HepG2 (cell line): Measurements from ENCODE around the gene ADGRL3. TPM values are rescaled to one million over a fixed set of nuclear protein-coding genes. Genes with fewer than 3 reads are reported as not detected.

ENCODE experiments used
- ATAC-seq: fragments of 200-7000 bp; cut with Tn5 transposase; 3 replicates; pipeline ENCODE4 v1.9.1; 2020; ENCODE audit warnings: mild to moderate bottlenecking, moderate library complexity
- BruUV-seq: library from RNA; stranded (reverse); fragments of 400-500 nt; replicated peaks from 2 replicates; lab custom pipeline; 2021; lab: Mats Ljungman, UMichigan
- CTCF ChIA-PET: fragments of 300-600 bp; formaldehyde crosslinking; extraction: SDS; loops from one replicate; lab custom pipeline; 2021; ENCODE audit warnings: low total read pairs, inconsistent platforms, low intra/inter-chr PET ratio; lab: Yijun Ruan, JAX
- POLR2A ChIA-PET: fragments of 350-600 bp; sonication (Branson Sonifier 250); formaldehyde crosslinking; loops from one replicate; lab custom pipeline; 2020; ENCODE audit warnings: antibody characterized with exemption, inconsistent platforms; lab: Yijun Ruan, JAX
- DNase-seq: peaks from one replicate; pipeline ENCODE4 v3.0.0-alpha.2; 2015; ENCODE audit warnings: low spot score
- FAIRE-seq: peaks from 3 replicates; lab custom pipeline; 2011; peaks lifted over from hg19 to GRCh38; lab: Jason Lieb, UNC
- H2AFZ ChIP-seq: one replicate; pipeline ENCODE4 v1.6.1; 2011; ENCODE audit warnings: low read length, inconsistent platforms
- H3K27ac ChIP-seq: fragments of 300-600 bp; 3 replicates; pipeline ENCODE4 v1.8.0; 2011; ENCODE audit warnings: mixed run types, mild to moderate bottlenecking, mixed read lengths, low read length, inconsistent platforms; ENCODE audit not compliant: insufficient read depth; ENCODE audit errors: extremely low read length
- H3K27me3 ChIP-seq, 2 experiments: fragments of 200-600 bp in 1 of 2; 2 replicates in 1 of 2; 3 replicates in 1 of 2; pipeline versions ENCODE4 v1.6.0 to v1.8.0; 2011; ENCODE audit warnings: low read length in 2 of 2, mild to moderate bottlenecking in 2 of 2, moderate library complexity in 2 of 2, inconsistent platforms in 1 of 2; ENCODE audit not compliant: insufficient read depth in 2 of 2, control insufficient read depth in 1 of 2
- H3K36me3 ChIP-seq, 2 experiments: fragments of 200-600 bp in 1 of 2; replicated peaks in 1 of 2; 2 replicates in 1 of 2; 3 replicates in 1 of 2; pipeline versions ENCODE4 v1.5.1 to v1.8.0; 2011; ENCODE audit warnings: low read length in 2 of 2, inconsistent platforms in 1 of 2; ENCODE audit not compliant: insufficient read depth in 2 of 2, control insufficient read depth in 1 of 2
- H3K4me1 ChIP-seq: 2 replicates; pipeline ENCODE4 v1.5.1; 2012; ENCODE audit warnings: low read length, inconsistent platforms; ENCODE audit not compliant: insufficient read depth
- H3K4me2 ChIP-seq: 2 replicates; pipeline ENCODE4 v1.6.0; 2011; ENCODE audit warnings: low read depth, low read length, inconsistent platforms
- H3K4me3 ChIP-seq, 3 experiments: fragments of 200-600 bp in 1 of 3; sonication (generic), shearing (Covaris generic) in 1 of 3; replicated peaks in 1 of 3; 2 replicates each; pipeline ENCODE4 v1.5.1; 2011 to 2016; ENCODE audit warnings: low read length in 3 of 3, inconsistent platforms in 2 of 3, low read depth in 2 of 3, mild to moderate bottlenecking in 2 of 3, control low read depth in 1 of 3, mixed read lengths in 1 of 3; ENCODE audit not compliant: insufficient read depth in 1 of 3
- H3K79me2 ChIP-seq: one replicate; pipeline ENCODE4 v1.6.1; 2011; ENCODE audit warnings: low read length, inconsistent platforms; ENCODE audit not compliant: insufficient read depth
- H3K9ac ChIP-seq: 2 replicates; pipeline ENCODE4 v1.6.0; 2011; ENCODE audit warnings: mild to moderate bottlenecking, low read depth, low read length, inconsistent platforms; ENCODE audit not compliant: insufficient read depth
- H3K9me3 ChIP-seq: 2 replicates; pipeline ENCODE4 v1.5.1; 2012; ENCODE audit warnings: mild to moderate bottlenecking, low read length
- H4K20me1 ChIP-seq: 2 replicates; pipeline ENCODE4 v1.6.0; 2011; ENCODE audit warnings: inconsistent platforms, mild to moderate bottlenecking, low read length, moderate library complexity; ENCODE audit not compliant: insufficient read depth
- E2F5 ChIP-seq: sonication (generic); formaldehyde crosslinking; conservative IDR thresholded peaks from 2 replicates; pipeline ENCODE4 v1.4.0; 2020; ENCODE audit warnings: missing genetic modification reagents
- GABPA ChIP-seq, 2 experiments: IDR thresholded peaks; 2 replicates each; pipeline ENCODE4 v1.6.1; 2011 to 2016; ENCODE audit warnings: low read depth in 2 of 2, low read length in 1 of 2, missing biosample characterization in 1 of 2, missing genetic modification characterization in 1 of 2
- NFYB ChIP-seq: sonication (generic); formaldehyde crosslinking; IDR thresholded peaks from 2 replicates; pipeline ENCODE4 v1.4.0; 2020; ENCODE audit warnings: missing genetic modification reagents
- ZNF142 ChIP-seq: sonication (generic); formaldehyde crosslinking; IDR thresholded peaks from 2 replicates; pipeline ENCODE4 v1.4.0; 2020; ENCODE audit warnings: missing genetic modification reagents
- ZNF350 ChIP-seq: sonication (generic); formaldehyde crosslinking; IDR thresholded peaks from 2 replicates; pipeline ENCODE4 v1.4.0; 2020; ENCODE audit warnings: mild to moderate bottlenecking, low read depth, missing genetic modification reagents, borderline replicate concordance
- ZNF616 ChIP-seq: sonication (generic); formaldehyde crosslinking; IDR thresholded peaks from 2 replicates; pipeline ENCODE4 v1.5.0; 2020; ENCODE audit warnings: low read depth, mild to moderate bottlenecking, missing genetic modification reagents
- WGBS: methylation state at CpG from one replicate; pipeline ENCODE4 v1.1.6; 2017; ENCODE audit warnings: low lambda C conversion rate; 5-methylcytosine and 5-hydroxymethylcytosine counted together
- in situ Hi-C: cut with HindIII; loops from 2 replicates; pipeline ENCODE4 v1.10.0; 2017; ENCODE audit warnings: low pct_unique_long_range_greater_than_20kb; ENCODE audit not compliant: extremely low pct_ligation_motif_present
- intact Hi-C: fragments of 100-400 bp; cut with micrococcal nuclease; formaldehyde crosslinking; loops from one replicate; pipeline ENCODE4 v1.10.0; 2022; ENCODE audit not compliant: unreplicated experiment
- polyA plus RNA-seq, 8 experiments: library from polyadenylated mRNA; depleted of rRNA in 3 of 8; stranded (reverse) in 7 of 8; unstranded in 1 of 8; fragments of >200 nt; fragmentation: Illumina TruSeq in 4 of 8; extraction: Trizol in 4 of 8; gene quantifications; 2 replicates each; pipeline versions ENCODE4 v1.2.1 to v1.2.3, GENCODE V29; 2011 to 2016; ENCODE audit warnings: low read depth in 4 of 8, missing spikeins in 1 of 8, mixed read lengths in 1 of 8; ENCODE audit not compliant: insufficient read depth in 1 of 8
- total RNA-seq, 5 experiments: library from RNA; depleted of rRNA; stranded (reverse); fragments of >200 nt; fragmentation: Illumina TruSeq; extraction: Trizol; gene quantifications; 2 replicates each; pipeline ENCODE4 v1.2.3, GENCODE V29; 2016; ENCODE audit warnings: low read depth in 1 of 5

The ADGRL3 gene
- total and polyA plus RNA-seq, 2 of the 13 experiments (the other 11 are each of a cell fraction or from before 2014, with no cell fraction given): 0.04 to 0.05 TPM

DNA sequence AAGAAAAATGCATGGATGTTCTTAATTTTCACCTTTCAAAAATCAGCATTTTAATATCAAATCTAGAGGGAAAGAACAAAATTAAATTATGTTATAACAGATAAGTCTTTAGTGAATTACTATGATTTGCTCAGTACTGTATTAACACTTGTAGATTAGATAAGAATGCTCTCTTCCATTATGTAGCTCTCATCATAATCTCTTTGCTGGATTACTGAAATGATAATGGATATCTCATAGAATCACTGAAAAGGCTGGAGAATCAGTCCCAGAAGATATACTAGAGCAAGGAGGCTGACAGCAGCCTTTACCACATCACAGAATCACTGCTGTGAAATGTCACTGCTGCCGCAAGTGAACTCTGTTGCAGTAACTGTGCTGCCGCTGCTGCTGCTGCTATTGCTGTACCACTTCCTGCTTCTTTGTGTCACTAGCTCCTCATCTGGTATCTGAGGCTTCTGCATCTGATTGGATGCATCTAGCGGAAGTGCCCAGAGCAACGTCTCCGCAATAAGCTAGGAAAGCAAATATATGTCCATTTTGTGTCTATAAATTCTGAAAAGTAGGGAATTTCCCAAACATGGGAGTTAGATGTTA, 738.2 kb downstream of the ADGRL3 start:
- 52% methylated on average over 5 of the region's 5 CpGs for WGBS
- no peaks in the 10 kb centered on the region for H3K79me2 ChIP-seq
- no peak for DNase-seq
- H3K27ac ChIP-seq: no peak overlapping the region
- no peak for TF ChIP-seq E2F5 (CRISPR knock-in tag)
- no peak for TF ChIP-seq GABPA (IDR thresholded peaks at IDR 0.05; ENCODE audit: low read depth, low read length)
- TF ChIP-seq GABPA (CRISPR knock-in tag; IDR thresholded peaks at IDR 0.05; ENCODE audit: low read depth): peak; percentile 37; the same call in 1 of the 2 replicates
- peak; percentile 53 for TF ChIP-seq NFYB (CRISPR knock-in tag)
- no peak for TF ChIP-seq ZNF616 (CRISPR knock-in tag)
- TF ChIP-seq ZNF350 (CRISPR knock-in tag): no peak
- no peak for TF ChIP-seq ZNF142 (CRISPR knock-in tag)
- no peaks in the 10 kb centered on the region for H3K36me3 ChIP-seq
- FAIRE-seq: no peak
- H3K4me2 ChIP-seq: no peak overlapping the region
- H3K9me3 ChIP-seq: no peaks in the 10 kb centered on the region
- POLR2A ChIA-PET: no interaction called here
- no TSS peak for BruUV-seq
- H3K4me1 ChIP-seq: no peaks in the 10 kb centered on the region
- no peak overlapping the region for H3K9ac ChIP-seq
- CTCF ChIA-PET: no interaction called here
- in situ Hi-C loops (no loop called here), intact Hi-C loops (no loop called here)
- no peaks in the 10 kb centered on the region for H4K20me1 ChIP-seq
- no peaks in the 10 kb centered on the region for H3K27me3 ChIP-seq
- no peak; the same call in 2 of the 3 replicates for ATAC-seq
- no peak overlapping the region for H2AFZ ChIP-seq
- H3K4me3 ChIP-seq: no peak overlapping the region
